Mesothelial cell of epicardium (in vitro differentiated cells): ENCODE measurements around the gene MXI1. TPM values are rescaled to one million over a fixed set of nuclear protein-coding genes. Genes with fewer than 3 reads are reported as not detected.

Source experiments
- DNase-seq, 2 experiments: peaks; one replicate each; pipeline ENCODE4 v3.0.0; 2021; ENCODE audit warnings: low spot score in 2 of 2; ENCODE audit not compliant: unreplicated experiment in 2 of 2
- H3K27ac Mint-ChIP-seq: 2 replicates; pipeline ENCODE4 v1.8.0; 2021; ENCODE audit warnings: mixed read lengths
- H3K27me3 Mint-ChIP-seq: 2 replicates; pipeline ENCODE4 v1.8.0; 2021; ENCODE audit warnings: low read depth, mixed read lengths
- H3K36me3 Mint-ChIP-seq: 2 replicates; pipeline ENCODE4 v1.8.0; 2021; ENCODE audit warnings: mixed read lengths
- H3K4me1 Mint-ChIP-seq: 2 replicates; pipeline ENCODE4 v1.8.0; 2021; ENCODE audit warnings: mixed read lengths
- H3K4me3 Mint-ChIP-seq: 2 replicates; pipeline ENCODE4 v1.8.0; 2021; ENCODE audit warnings: mild to moderate bottlenecking, moderate library complexity, mixed read lengths
- H3K9me3 Mint-ChIP-seq: 2 replicates; pipeline ENCODE4 v1.8.0; 2021; ENCODE audit warnings: mixed read lengths
- CTCF ChIP-seq: fragments of 200-600 bp; sonication (generic); IDR thresholded peaks from one replicate; pipeline ENCODE4 v1.5.0; 2021; ENCODE audit warnings: antibody characterized with exemption; ENCODE audit not compliant: unreplicated experiment
- total RNA-seq: library from RNA; stranded (reverse); gene quantifications from 3 replicates; pipeline ENCODE4 v1.2.1, GENCODE V29; 2021

MXI1 gene
- total RNA-seq, 1 donor from 2014 or later: 30.6 TPM

DNA sequence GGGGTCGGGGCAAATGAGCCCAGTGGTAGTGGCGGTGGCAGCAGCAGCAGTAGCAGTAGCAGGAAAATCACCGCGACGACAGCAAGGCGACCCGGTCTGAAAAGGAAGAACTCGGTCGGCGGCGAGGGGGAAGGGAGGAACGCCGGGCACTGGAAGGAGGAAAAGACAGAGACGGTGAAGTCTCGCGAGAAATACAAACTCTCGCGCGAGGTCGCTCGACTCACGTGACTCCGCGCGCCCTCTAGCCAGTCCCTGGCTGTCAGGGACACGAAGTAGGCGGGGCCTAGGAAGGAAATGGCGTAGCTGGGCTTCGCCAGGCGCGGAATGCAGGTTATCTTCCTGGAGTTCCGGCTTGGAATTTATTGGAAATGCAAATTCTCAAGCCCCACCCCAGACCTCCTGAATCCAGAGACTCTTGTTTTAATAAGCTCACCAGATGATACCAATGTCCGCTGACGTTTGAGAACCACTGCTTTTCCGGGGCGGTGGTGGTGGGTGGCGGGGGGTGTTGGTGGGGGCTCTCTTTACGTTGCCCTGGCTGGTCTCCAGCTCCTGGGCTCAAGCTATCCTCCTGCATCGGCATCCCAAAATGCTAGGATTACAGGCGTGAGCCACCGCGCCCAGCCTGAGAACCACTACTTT is 97.5 kb downstream of the MXI1 start, which contains the start of gene SMNDC1:
Gene SMNDC1, minus strand, starts transcription at position 141 of the 642 bp plus-strand sequence. CDS start 1,333 bp downstream, outside the sequence.
- Mint-ChIP-seq H3K4me3 (peak within 1 kb of the TSS; percentile 94), H3K27ac (peak within 1 kb of the TSS; percentile 99), H3K27me3 (no peaks in the 10 kb centered on the region), H3K36me3 (peaks cover 10% of the 10 kb centered on the region), H3K4me1 (peaks cover 24% of the 10 kb centered on the region), H3K9me3 (no peaks in the 10 kb centered on the region)
- peak; percentile 95 to 99 for DNase-seq
- no peak for TF ChIP-seq CTCF

- Mint-ChIP-seq H3K4me1 (peaks cover 23% of the 10 kb centered on the region), H3K27ac (peak overlapping the region; percentile 99), H3K27me3 (no peaks in the 10 kb centered on the region), H3K4me3 (peak overlapping the region; percentile 94), H3K36me3 (peaks cover 9% of the 10 kb centered on the region), H3K9me3 (no peaks in the 10 kb centered on the region)
- peak; percentile 47 for TF ChIP-seq CTCF
- DNase-seq: no peak
These were observed 98.5 kb downstream of the MXI1 start for GRCh38 chr10:110305767-110306451.

DNA sequence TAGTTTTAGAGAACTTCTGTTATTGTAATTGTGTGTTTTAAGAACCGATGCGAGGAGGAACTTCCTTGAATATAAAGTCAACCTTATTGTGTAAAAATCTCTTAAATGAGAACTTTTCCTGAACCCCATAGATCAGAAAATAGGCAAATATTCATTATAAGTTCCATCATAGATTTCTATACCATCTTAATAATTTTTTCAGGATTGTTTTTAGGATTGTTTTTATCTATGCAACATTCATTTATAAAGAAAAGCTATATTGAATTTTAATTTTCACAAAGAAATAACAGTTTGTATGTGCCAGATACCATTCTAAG is 99.0 kb downstream of the MXI1 start:
- Mint-ChIP-seq H3K4me1 (peaks cover 23% of the 10 kb centered on the region), H3K27ac (no peak overlapping the region), H3K4me3 (no peak overlapping the region), H3K9me3 (no peaks in the 10 kb centered on the region), H3K27me3 (no peaks in the 10 kb centered on the region), H3K36me3 (peaks cover 7% of the 10 kb centered on the region)
- TF ChIP-seq CTCF: no peak
- no peak for DNase-seq

DNA sequence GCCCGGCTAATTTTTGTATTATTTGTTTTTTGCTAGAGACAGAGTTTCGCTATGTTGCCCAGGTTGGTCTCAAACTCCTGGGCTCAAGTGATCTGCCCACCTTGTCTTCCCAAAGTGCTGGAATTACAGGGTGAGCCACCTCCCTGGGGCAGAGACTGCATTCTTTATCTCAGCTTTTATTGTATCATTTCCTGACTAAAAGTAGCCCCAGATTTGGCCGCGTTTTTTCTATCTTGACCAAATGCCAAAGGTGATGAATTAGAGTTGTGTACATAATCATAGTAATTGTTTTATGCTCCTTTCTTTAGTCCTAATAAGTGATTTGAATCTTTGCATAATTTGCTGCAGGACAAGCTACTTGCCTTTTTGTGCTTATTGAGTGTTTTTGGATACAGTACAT is 100.4 kb downstream of the MXI1 start:
- Mint-ChIP-seq H3K9me3 (no peaks in the 10 kb centered on the region), H3K4me1 (peaks cover 16% of the 10 kb centered on the region), H3K27ac (no peak overlapping the region), H3K4me3 (no peak overlapping the region), H3K27me3 (peaks cover under 1% of the 10 kb centered on the region), H3K36me3 (no peaks in the 10 kb centered on the region)
- no peak for TF ChIP-seq CTCF
- DNase-seq: no peak

- Mint-ChIP-seq H3K4me1 (peaks cover 6% of the 10 kb centered on the region), H3K27ac (no peak overlapping the region), H3K4me3 (no peak overlapping the region), H3K36me3 (no peaks in the 10 kb centered on the region), H3K27me3 (peaks cover 7% of the 10 kb centered on the region), H3K9me3 (no peaks in the 10 kb centered on the region)
- TF ChIP-seq CTCF: no peak
- DNase-seq: no peak
These were observed 103.3 kb downstream of the MXI1 start for GRCh38 chr10:110310741-110311140.
